ENCODE results near the gene CYBRD1.
"Not testable (repeated sequence)": the region's sequence is repeated elsewhere in the genome, so short reads cannot be mapped to it uniquely, and the experiment has no call there.

Gene CYBRD1

GRCh38 chr2:171522052-171522787 lies at the start of gene CYBRD1:
TSS of gene CYBRD1 (plus strand) at chr2:171522474. CDS start at chr2:171522546, 72 bp downstream.
- no peak for ATAC-seq

GRCh38 chr2:171475979-171476378 lies 46.3 kb upstream of the CYBRD1 start:
- ATAC-seq, result no peak

- ATAC-seq, result no peak
These were observed 43.9 kb upstream of the CYBRD1 start for GRCh38 chr2:171478345-171478744.

GRCh38 chr2:171479154-171479814 lies 43.0 kb upstream of the CYBRD1 start:
- peak in 1 of 2 donors; percentile 6 for ATAC-seq

- ATAC-seq, result no peak
These were observed 41.4 kb upstream of the CYBRD1 start for GRCh38 chr2:171480908-171481307.

- no peak for ATAC-seq
These were observed 40.0 kb upstream of the CYBRD1 start for GRCh38 chr2:171482308-171482707.

- no peak for ATAC-seq
These were observed 39.4 kb upstream of the CYBRD1 start for GRCh38 chr2:171482877-171483276.

- ATAC-seq, result no peak
These were observed 38.5 kb upstream of the CYBRD1 start for GRCh38 chr2:171483793-171484192.

GRCh38 chr2:171485116-171485515 lies 37.2 kb upstream of the CYBRD1 start:
- ATAC-seq, result no peak

- ATAC-seq, result no peak
These were observed 35.1 kb upstream of the CYBRD1 start for GRCh38 chr2:171487201-171487600.

- no peak for ATAC-seq
These were observed 34.4 kb upstream of the CYBRD1 start for GRCh38 chr2:171487803-171488259.

- no peak for ATAC-seq
These were observed 31.7 kb upstream of the CYBRD1 start for GRCh38 chr2:171490577-171490976.

- no peak for ATAC-seq
These were observed 31.0 kb upstream of the CYBRD1 start for GRCh38 chr2:171491292-171491691.

- no peak for ATAC-seq
These were observed 29.6 kb upstream of the CYBRD1 start for GRCh38 chr2:171492664-171493063.

GRCh38 chr2:171497664-171498063 lies 24.6 kb upstream of the CYBRD1 start:
- not testable (repeated sequence) for ATAC-seq

- no peak for ATAC-seq
These were observed 16.9 kb upstream of the CYBRD1 start for GRCh38 chr2:171505374-171505773.

GRCh38 chr2:171509945-171510731 lies 12.1 kb upstream of the CYBRD1 start:
- peak in 1 of 2 donors; percentile 28 for ATAC-seq

GRCh38 chr2:171512014-171512413 lies 10.3 kb upstream of the CYBRD1 start:
- ATAC-seq, result no peak

- no peak for ATAC-seq
These were observed 9.5 kb upstream of the CYBRD1 start for GRCh38 chr2:171512683-171513195.

- ATAC-seq, result peak in 1 of 2 donors; percentile 17
These were observed 8.5 kb upstream of the CYBRD1 start for GRCh38 chr2:171513719-171514160.

- no peak for ATAC-seq
These were observed 7.2 kb upstream of the CYBRD1 start for GRCh38 chr2:171514908-171515582.

GRCh38 chr2:171515672-171516298 lies 6.5 kb upstream of the CYBRD1 start:
- ATAC-seq, result no peak
